Retinal pigment epithelial cell (primary cell): ENCODE results near the gene SPTAN1.

Experiments used
- DNase-seq: peaks from one replicate; pipeline ENCODE4 v3.0.0-alpha.2; 2010; ENCODE audit warnings: low read depth
- H3K4me3 ChIP-seq: 2 replicates; pipeline ENCODE4 v1.5.1; 2011; ENCODE audit warnings: mild to moderate bottlenecking, low read length, control low read depth, moderate library complexity
- CTCF ChIP-seq: conservative IDR thresholded peaks from 2 replicates; pipeline ENCODE4 v1.5.1; 2011; ENCODE audit warnings: low read depth, low read length, control low read depth, inconsistent platforms

Gene SPTAN1

DNA sequence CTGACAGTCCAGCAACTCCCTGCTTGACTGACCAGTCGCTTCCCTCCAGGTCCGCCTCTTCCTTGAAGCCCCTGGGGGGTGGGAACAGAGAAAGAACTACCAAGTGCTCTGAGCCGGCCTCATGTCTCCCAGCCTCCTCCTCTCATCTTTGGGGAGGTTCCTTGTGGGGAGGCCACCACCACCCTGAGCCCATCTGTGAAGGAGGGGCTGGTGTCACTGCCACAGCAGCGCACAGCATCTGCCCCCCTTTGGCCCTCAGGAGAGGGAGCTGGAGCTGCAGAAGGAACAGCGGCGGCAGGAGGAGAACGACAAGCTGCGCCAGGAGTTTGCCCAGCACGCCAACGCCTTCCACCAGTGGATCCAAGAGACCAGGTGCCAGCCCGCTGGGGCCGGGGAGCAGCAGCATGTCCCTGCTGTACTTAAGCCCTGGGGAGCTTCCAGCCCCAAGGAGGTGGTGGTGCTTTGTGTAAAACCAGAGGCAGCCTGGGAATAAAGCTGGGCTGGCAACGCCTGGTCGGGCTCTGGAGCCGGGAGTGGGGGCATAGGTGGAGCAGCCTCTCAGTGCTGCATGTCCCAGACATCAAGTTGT lies 74.8 kb downstream of the SPTAN1 start:
- TF ChIP-seq CTCF, result no peak
- DNase-seq, result no peak

GRCh38 chr9:128627906-128628305 lies 75.5 kb downstream of the SPTAN1 start:
- no peak for DNase-seq
- no peak for TF ChIP-seq CTCF
- H3K4me3 ChIP-seq, result no peak overlapping the region

More for the DNA sequence above, 74.8 kb downstream of the SPTAN1 start:
- no peak overlapping the region for H3K4me3 ChIP-seq

- no peak for TF ChIP-seq CTCF
- no peak for DNase-seq
- no peak overlapping the region for H3K4me3 ChIP-seq
Observed at GRCh38 chr9:128628471-128629048, 76.2 kb downstream of the SPTAN1 start.

DNA sequence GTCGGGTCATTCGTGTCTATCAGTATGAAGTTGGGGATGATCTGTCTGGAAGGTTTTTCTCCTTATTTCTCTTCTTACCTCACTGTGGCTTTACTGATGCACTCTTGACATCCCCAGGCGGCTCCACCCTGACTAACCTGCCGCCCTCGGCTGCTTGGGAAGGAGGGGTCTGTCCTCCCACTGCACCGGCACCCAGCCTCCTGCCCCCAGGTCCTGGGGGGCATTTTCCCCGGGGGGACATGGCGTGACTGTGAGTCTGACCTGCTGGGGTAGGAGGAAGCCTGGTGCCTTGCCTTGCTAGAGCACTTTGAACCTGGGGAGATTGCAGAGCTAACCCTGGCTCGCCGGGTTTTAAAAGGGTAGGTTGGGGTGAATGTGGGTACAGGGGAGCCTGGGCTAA lies 76.7 kb downstream of the SPTAN1 start:
- no peak for DNase-seq
- TF ChIP-seq CTCF, result no peak
- no peak overlapping the region for H3K4me3 ChIP-seq

DNA sequence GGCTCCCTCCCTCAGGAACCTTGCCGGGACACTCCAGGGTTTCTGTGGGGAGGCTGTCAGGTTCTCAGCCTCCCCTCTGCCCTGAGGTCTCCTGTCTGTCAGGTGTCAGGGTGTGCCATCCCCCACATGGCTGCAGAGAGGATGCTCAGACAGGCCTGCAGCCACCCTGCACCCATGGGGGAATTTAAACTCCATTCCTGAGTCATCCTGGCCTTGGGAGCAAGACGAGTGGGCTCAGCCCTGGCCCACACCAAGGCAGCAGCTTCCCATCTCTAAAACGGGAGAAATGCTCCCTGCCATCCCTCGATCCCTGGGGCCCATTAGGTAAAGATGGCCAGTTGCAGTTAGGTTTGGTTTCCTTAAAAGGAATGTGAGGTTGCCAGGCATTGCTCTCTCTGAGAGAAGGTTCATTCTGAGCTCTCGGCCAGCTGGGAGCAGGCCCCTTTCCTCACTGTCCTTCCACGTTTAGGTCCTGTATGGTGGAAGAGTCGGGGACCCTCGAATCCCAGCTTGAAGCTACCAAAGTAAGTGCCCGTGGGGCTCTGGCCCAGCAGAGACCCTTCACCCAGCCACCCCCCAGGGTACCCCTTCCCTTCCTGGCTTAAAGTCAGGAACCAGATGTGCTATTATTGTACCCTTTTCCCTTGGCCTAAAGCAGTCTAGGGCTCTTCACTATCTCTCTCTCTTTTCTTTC lies 77.6 kb downstream of the SPTAN1 start:
- TF ChIP-seq CTCF, result no peak
- DNase-seq, result no peak
- no peak overlapping the region for H3K4me3 ChIP-seq

DNA sequence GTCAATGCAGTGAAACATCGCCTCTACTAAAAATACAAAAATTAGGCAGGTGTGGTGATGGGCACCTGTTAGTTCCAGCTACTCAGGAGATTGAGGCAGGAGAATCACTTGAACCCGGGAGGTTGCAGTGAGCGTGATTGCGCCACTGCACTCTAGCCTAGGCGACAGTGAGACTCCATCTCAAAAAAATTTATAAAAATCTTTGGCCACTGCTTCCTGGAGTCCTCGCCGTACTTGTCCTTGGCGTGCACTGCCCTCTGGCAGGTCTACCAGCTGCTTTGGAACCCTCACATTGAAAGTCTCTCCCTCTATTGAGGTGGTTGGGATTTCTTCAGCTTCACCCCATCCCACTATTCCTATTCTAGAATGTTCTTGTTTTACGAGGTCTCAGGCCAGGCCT lies 79.2 kb downstream of the SPTAN1 start:
- no peak for TF ChIP-seq CTCF
- DNase-seq, result no peak
- H3K4me3 ChIP-seq, result no peak overlapping the region

- DNase-seq, result no peak
- H3K4me3 ChIP-seq, result no peak overlapping the region
- TF ChIP-seq CTCF, result no peak
Observed at GRCh38 chr9:128632066-128632465, 79.7 kb downstream of the SPTAN1 start.
